22Rv1 (cell line): Measurements from ENCODE around the gene SCAPER.

Experiments used
- CTCF ChIP-seq: fragments of 450-650 bp; IDR thresholded peaks from 2 replicates; pipeline ENCODE4 v1.5.1; 2017; ENCODE audit warnings: mild to moderate bottlenecking
- ZFX ChIP-seq: fragments of 450-650 bp; IDR thresholded peaks from 2 replicates; pipeline ENCODE4 v1.6.1; 2017; ENCODE audit warnings: antibody characterized with exemption, borderline replicate concordance

GRCh38 chr15:76576523-76577279 lies 328.4 kb downstream of the SCAPER start:
- no peak for TF ChIP-seq ZFX
- no peak for TF ChIP-seq CTCF
